Activated CD4-positive, CD25-positive, alpha-beta regulatory T cell treated with anti-CD3 and anti-CD28 coated beads, Interleukin-2, amount 50 U/mL, for 72 hours (primary cell): ENCODE results near the gene TRPM3.
"Not testable (repeated sequence)": the region's sequence is repeated elsewhere in the genome, so short reads cannot be mapped to it uniquely, and the experiment has no call there.

ENCODE experiments used
- DNase-seq: peaks from one replicate; pipeline ENCODE4 v3.0.0; 2021

Gene TRPM3

GRCh38 chr9:70639853-70640814, 481.3 kb downstream of the TRPM3 start:
- DNase-seq: no peak

GRCh38 chr9:70635790-70636189, 485.6 kb downstream of the TRPM3 start:
- no peak for DNase-seq

GRCh38 chr9:70634696-70635095, 486.7 kb downstream of the TRPM3 start:
- DNase-seq: no peak

- DNase-seq: no peak
These were observed 490.4 kb downstream of the TRPM3 start for GRCh38 chr9:70630971-70631370.

GRCh38 chr9:70629080-70629685, 492.2 kb downstream of the TRPM3 start:
- not testable (repeated sequence) for DNase-seq

- no peak for DNase-seq
These were observed 496.3 kb downstream of the TRPM3 start for GRCh38 chr9:70625078-70625477.

GRCh38 chr9:70618784-70619183, 502.6 kb downstream of the TRPM3 start:
- DNase-seq: no peak

- DNase-seq: no peak
These were observed 504.2 kb downstream of the TRPM3 start for GRCh38 chr9:70617033-70617828.

- no peak for DNase-seq
These were observed 505.0 kb downstream of the TRPM3 start for GRCh38 chr9:70616228-70616990.

GRCh38 chr9:70615464-70616138, 505.8 kb downstream of the TRPM3 start:
- DNase-seq: no peak

GRCh38 chr9:70614786-70615463, 506.5 kb downstream of the TRPM3 start:
- DNase-seq: no peak

- DNase-seq: no peak
These were observed 508.2 kb downstream of the TRPM3 start for GRCh38 chr9:70613024-70613768.

GRCh38 chr9:70610287-70610644, 511.2 kb downstream of the TRPM3 start:
- DNase-seq: no peak

- DNase-seq: no peak
These were observed 511.7 kb downstream of the TRPM3 start for GRCh38 chr9:70609542-70610286.

- no peak for DNase-seq
These were observed 512.4 kb downstream of the TRPM3 start for GRCh38 chr9:70609011-70609410.

GRCh38 chr9:70607926-70608325, 513.5 kb downstream of the TRPM3 start:
- no peak for DNase-seq

GRCh38 chr9:70607329-70607728, 514.1 kb downstream of the TRPM3 start:
- no peak for DNase-seq

GRCh38 chr9:70603020-70603411, 518.4 kb downstream of the TRPM3 start:
- no peak for DNase-seq

- DNase-seq: no peak
These were observed 519.0 kb downstream of the TRPM3 start for GRCh38 chr9:70602321-70603019.
